HepG2 (cell line): Measurements from ENCODE around the gene RAB6B. TPM values are rescaled to one million over a fixed set of nuclear protein-coding genes. Genes with fewer than 3 reads are reported as not detected.

Source experiments
- AKAP8 ChIP-seq: sonication (generic); formaldehyde crosslinking; IDR thresholded peaks from 2 replicates; pipeline ENCODE4 v1.5.1; 2020; ENCODE audit warnings: mild to moderate bottlenecking, missing genetic modification reagents
- GATA4 ChIP-seq: sonication (generic); IDR thresholded peaks from 2 replicates; pipeline ENCODE4 v1.6.1; 2016; ENCODE audit warnings: antibody characterized with exemption, low read depth, borderline replicate concordance
- GTF2F1 ChIP-seq: fragments of 150-350 bp; IDR thresholded peaks from 2 replicates; pipeline ENCODE4 v1.6.1; 2014; ENCODE audit warnings: low read length
- KDM5A ChIP-seq: fragments of 200-600 bp; sonication (generic); IDR thresholded peaks from 2 replicates; pipeline ENCODE4 v1.7.0; 2018; ENCODE audit warnings: antibody characterized with exemption, mild to moderate bottlenecking, low read length, borderline replicate concordance
- KLF15 ChIP-seq: sonication (generic); formaldehyde crosslinking; IDR thresholded peaks from 2 replicates; pipeline ENCODE4 v1.8.1; 2023; ENCODE audit warnings: borderline replicate concordance, mild to moderate bottlenecking, inconsistent platforms, missing genetic modification reagents, mixed read lengths
- MEF2D ChIP-seq: sonication (generic); formaldehyde crosslinking; IDR thresholded peaks from 2 replicates; pipeline ENCODE4 v1.5.1; 2020; ENCODE audit warnings: mild to moderate bottlenecking, missing genetic modification reagents
- NFIC ChIP-seq: IDR thresholded peaks from 2 replicates; pipeline ENCODE4 v1.6.1; 2012; ENCODE audit warnings: mild to moderate bottlenecking, low read length, inconsistent platforms
- SATB2 ChIP-seq: sonication (generic); formaldehyde crosslinking; IDR thresholded peaks from 2 replicates; pipeline ENCODE4 v1.5.0; 2020; ENCODE audit warnings: missing genetic modification reagents
- SRSF4 ChIP-seq: fragments of 200-400 bp; formaldehyde crosslinking; IDR thresholded peaks from one replicate; pipeline ENCODE4 v1.6.1; 2018; ENCODE audit warnings: mild to moderate bottlenecking, low read depth, low read length, moderate library complexity; ENCODE audit not compliant: poor library complexity, severe bottlenecking
- TCF7L2 ChIP-seq: IDR thresholded peaks from 2 replicates; pipeline ENCODE4 v1.6.1; 2011; ENCODE audit warnings: mild to moderate bottlenecking, low read depth, low read length, moderate library complexity
- ZFX ChIP-seq: sonication (generic); formaldehyde crosslinking; IDR thresholded peaks from 2 replicates; pipeline ENCODE4 v1.4.0; 2020; ENCODE audit warnings: mild to moderate bottlenecking, low read depth, missing genetic modification reagents, moderate library complexity
- ZNF207 ChIP-seq: fragments of 450-650 bp; IDR thresholded peaks from 2 replicates; pipeline ENCODE4 v1.6.1; 2016; ENCODE audit warnings: antibody characterized with exemption, borderline replicate concordance
- ZNF510 ChIP-seq: sonication (generic); formaldehyde crosslinking; IDR thresholded peaks from 2 replicates; pipeline ENCODE4 v1.4.0; 2020; ENCODE audit warnings: low read depth, mild to moderate bottlenecking, missing genetic modification reagents
- ZNF660 ChIP-seq: sonication (generic); formaldehyde crosslinking; IDR thresholded peaks from 2 replicates; pipeline ENCODE4 v1.5.1; 2020; ENCODE audit warnings: mild to moderate bottlenecking, low read depth, missing genetic modification reagents, borderline replicate concordance
- ZNF747 ChIP-seq: sonication (generic); formaldehyde crosslinking; IDR thresholded peaks from 2 replicates; pipeline ENCODE4 v1.8.1; 2023; ENCODE audit warnings: missing genetic modification reagents, mild to moderate bottlenecking, borderline replicate concordance
- ZNF773 ChIP-seq: sonication (generic); formaldehyde crosslinking; IDR thresholded peaks from 2 replicates; pipeline ENCODE4 v1.4.0; 2020; ENCODE audit warnings: missing genetic modification reagents, borderline replicate concordance
- polyA plus RNA-seq, 8 experiments: library from polyadenylated mRNA; depleted of rRNA in 3 of 8; stranded (reverse) in 7 of 8; unstranded in 1 of 8; fragments of >200 nt; fragmentation: Illumina TruSeq in 4 of 8; extraction: Trizol in 4 of 8; gene quantifications; 2 replicates each; pipeline versions ENCODE4 v1.2.1 to v1.2.3, GENCODE V29; 2011 to 2016; ENCODE audit warnings: low read depth in 4 of 8, missing spikeins in 1 of 8, mixed read lengths in 1 of 8; ENCODE audit not compliant: insufficient read depth in 1 of 8
- total RNA-seq, 5 experiments: library from RNA; depleted of rRNA; stranded (reverse); fragments of >200 nt; fragmentation: Illumina TruSeq; extraction: Trizol; gene quantifications; 2 replicates each; pipeline ENCODE4 v1.2.3, GENCODE V29; 2016; ENCODE audit warnings: low read depth in 1 of 5
- TF ChIP-seq, protein P1 (sequence below): sonication (generic); formaldehyde crosslinking; IDR thresholded peaks from 2 replicates; pipeline ENCODE4 v1.5.0; 2020; ENCODE audit warnings: mild to moderate bottlenecking, missing genetic modification reagents
- TF ChIP-seq, protein P2 (sequence below): sonication (generic); formaldehyde crosslinking; IDR thresholded peaks from 2 replicates; pipeline ENCODE4 v1.5.1; 2020; ENCODE audit warnings: mild to moderate bottlenecking, missing genetic modification reagents, borderline replicate concordance
- TF ChIP-seq, protein P3 (sequence below): IDR thresholded peaks from 2 replicates; pipeline ENCODE4 v1.6.1; 2012; ENCODE audit warnings: low read depth, low read length, improper control_type of control experiment

RAB6B gene
- total and polyA plus RNA-seq, 2 of the 13 experiments (the other 11 are each of a cell fraction or from before 2014, with no cell fraction given), result 0.16 TPM; not detected in 1

DNA sequence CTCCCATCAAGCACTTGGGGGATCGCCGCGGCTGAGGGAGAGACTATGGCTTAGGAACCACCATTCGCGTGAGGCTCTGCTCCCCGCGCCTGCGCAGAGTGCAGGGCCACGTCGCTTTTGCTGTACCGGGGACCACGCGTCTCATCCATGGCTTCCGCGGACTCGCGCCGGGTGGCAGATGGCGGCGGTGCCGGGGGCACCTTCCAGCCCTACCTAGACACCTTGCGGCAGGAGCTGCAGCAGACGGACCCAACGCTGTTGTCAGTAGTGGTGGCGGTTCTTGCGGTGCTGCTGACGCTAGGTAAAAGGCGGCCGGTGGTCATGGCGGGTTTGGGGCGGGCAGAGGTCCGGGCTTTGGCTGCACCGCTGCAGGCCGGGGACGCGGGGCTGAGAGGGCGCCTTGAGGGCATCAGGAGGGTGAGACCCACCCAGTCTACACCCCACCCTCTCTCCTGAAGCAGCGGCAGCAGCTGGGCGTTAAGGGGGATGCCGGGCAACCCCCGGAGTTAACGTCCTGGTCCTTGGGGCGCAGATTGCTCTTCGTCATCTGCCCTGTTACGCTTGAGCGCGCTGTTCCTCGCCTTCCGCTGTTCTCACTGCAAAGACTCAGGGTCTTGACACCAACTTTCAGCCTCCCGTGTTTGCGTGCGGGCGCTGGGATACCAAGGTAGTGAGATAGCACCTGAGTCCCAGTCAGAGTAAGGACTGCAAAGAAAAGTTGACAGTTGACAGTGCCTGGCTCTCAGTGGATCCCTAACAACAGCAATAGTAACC, 89.8 kb downstream of the RAB6B start, which contains the start of gene SRPRB (continued):
- TF ChIP-seq, protein P1, sequence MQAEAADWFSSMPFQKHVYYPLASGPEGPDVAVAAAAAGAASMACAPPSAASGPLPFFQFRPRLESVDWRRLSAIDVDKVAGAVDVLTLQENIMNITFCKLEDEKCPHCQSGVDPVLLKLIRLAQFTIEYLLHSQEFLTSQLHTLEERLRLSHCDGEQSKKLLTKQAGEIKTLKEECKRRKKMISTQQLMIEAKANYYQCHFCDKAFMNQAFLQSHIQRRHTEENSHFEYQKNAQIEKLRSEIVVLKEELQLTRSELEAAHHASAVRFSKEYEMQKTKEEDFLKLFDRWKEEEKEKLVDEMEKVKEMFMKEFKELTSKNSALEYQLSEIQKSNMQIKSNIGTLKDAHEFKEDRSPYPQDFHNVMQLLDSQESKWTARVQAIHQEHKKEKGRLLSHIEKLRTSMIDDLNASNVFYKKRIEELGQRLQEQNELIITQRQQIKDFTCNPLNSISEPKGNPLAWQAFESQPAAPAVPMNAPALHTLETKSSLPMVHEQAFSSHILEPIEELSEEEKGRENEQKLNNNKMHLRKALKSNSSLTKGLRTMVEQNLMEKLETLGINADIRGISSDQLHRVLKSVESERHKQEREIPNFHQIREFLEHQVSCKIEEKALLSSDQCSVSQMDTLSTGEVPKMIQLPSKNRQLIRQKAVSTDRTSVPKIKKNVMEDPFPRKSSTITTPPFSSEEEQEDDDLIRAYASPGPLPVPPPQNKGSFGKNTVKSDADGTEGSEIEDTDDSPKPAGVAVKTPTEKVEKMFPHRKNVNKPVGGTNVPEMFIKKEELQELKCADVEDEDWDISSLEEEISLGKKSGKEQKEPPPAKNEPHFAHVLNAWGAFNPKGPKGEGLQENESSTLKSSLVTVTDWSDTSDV (CRISPR knock-in tag), result 0 out of 2 replicates have a peak, but pooled peaks have one; percentile 18
- TF ChIP-seq KDM5A (peak; percentile 60; the same call in 1 of the 2 replicates), KLF15 (CRISPR knock-in tag) (no peak), NFIC (no peak), ZNF747 (CRISPR knock-in tag) (no peak), ZNF207 (no peak), ZNF773 (CRISPR knock-in tag) (peak; percentile 64; the same call in 1 of the 2 replicates), GATA4 (0 out of 2 replicates have a peak, but pooled peaks have one; percentile 28), MEF2D (CRISPR knock-in tag) (no peak; the same call in 1 of the 2 replicates), ZFX (CRISPR knock-in tag) (peak; percentile 77), ZNF510 (CRISPR knock-in tag) (peak; percentile 55; the same call in 1 of the 2 replicates), GTF2F1 (no peak), ZNF660 (CRISPR knock-in tag) (no peak), AKAP8 (CRISPR knock-in tag) (0 out of 2 replicates have a peak, but pooled peaks have one; percentile 48), SATB2 (CRISPR knock-in tag) (no peak), TCF7L2 (no peak), SRSF4 (no peak)
- TF ChIP-seq, protein P2, sequence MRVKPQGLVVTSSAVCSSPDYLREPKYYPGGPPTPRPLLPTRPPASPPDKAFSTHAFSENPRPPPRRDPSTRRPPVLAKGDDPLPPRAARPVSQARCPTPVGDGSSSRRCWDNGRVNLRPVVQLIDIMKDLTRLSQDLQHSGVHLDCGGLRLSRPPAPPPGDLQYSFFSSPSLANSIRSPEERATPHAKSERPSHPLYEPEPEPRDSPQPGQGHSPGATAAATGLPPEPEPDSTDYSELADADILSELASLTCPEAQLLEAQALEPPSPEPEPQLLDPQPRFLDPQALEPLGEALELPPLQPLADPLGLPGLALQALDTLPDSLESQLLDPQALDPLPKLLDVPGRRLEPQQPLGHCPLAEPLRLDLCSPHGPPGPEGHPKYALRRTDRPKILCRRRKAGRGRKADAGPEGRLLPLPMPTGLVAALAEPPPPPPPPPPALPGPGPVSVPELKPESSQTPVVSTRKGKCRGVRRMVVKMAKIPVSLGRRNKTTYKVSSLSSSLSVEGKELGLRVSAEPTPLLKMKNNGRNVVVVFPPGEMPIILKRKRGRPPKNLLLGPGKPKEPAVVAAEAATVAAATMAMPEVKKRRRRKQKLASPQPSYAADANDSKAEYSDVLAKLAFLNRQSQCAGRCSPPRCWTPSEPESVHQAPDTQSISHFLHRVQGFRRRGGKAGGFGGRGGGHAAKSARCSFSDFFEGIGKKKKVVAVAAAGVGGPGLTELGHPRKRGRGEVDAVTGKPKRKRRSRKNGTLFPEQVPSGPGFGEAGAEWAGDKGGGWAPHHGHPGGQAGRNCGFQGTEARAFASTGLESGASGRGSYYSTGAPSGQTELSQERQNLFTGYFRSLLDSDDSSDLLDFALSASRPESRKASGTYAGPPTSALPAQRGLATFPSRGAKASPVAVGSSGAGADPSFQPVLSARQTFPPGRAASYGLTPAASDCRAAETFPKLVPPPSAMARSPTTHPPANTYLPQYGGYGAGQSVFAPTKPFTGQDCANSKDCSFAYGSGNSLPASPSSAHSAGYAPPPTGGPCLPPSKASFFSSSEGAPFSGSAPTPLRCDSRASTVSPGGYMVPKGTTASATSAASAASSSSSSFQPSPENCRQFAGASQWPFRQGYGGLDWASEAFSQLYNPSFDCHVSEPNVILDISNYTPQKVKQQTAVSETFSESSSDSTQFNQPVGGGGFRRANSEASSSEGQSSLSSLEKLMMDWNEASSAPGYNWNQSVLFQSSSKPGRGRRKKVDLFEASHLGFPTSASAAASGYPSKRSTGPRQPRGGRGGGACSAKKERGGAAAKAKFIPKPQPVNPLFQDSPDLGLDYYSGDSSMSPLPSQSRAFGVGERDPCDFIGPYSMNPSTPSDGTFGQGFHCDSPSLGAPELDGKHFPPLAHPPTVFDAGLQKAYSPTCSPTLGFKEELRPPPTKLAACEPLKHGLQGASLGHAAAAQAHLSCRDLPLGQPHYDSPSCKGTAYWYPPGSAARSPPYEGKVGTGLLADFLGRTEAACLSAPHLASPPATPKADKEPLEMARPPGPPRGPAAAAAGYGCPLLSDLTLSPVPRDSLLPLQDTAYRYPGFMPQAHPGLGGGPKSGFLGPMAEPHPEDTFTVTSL (CRISPR knock-in tag), result 0 out of 2 replicates have a peak, but pooled peaks have one; percentile 40
- TF ChIP-seq, protein P3, sequence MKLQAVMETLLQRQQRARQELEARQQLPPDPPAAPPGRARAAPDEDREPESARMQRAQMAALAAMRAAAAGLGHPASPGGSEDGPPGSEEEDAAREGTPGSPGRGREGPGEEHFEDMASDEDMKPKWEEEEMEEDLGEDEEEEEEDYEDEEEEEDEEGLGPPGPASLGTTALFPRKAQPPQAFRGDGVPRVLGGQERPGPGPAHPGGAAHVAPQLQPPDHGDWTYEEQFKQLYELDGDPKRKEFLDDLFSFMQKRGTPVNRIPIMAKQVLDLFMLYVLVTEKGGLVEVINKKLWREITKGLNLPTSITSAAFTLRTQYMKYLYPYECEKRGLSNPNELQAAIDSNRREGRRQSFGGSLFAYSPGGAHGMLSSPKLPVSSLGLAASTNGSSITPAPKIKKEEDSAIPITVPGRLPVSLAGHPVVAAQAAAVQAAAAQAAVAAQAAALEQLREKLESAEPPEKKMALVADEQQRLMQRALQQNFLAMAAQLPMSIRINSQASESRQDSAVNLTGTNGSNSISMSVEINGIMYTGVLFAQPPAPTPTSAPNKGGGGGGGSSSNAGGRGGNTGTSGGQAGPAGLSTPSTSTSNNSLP, result no peak
